HG03159 (cell line): ENCODE results near the gene GDPD3.

Experiments
- ATAC-seq: cut with Tn5 transposase; IDR thresholded peaks from one replicate; pipeline ENCODE4 v1.9.1; 2021; ENCODE audit warnings: mild to moderate bottlenecking, moderate library complexity; ENCODE audit not compliant: unreplicated experiment

GDPD3 gene

DNA sequence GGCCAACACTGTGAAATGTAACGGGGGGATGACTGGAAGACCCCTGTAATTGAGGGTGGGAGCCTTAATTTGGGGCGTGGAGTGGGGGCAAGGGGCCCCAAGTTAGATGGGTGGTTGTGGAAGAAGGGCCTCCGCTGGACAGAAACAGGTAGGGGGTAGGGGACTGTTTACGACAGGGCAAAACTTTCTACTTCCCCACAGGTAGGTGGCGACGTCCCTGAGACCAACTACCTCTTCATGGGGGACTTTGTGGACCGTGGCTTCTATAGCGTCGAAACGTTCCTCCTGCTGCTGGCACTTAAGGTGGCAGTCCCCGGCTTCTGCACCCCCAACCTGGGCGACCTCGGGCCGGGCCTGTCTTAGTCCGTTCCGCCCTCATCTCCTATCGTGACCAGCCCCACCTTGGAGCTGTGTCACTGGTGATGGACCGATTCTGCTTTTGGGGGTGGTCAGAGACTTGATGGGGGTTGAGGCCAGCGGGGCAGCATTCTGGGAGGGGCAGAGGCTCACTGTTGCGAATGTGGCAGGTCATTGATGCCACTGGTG is 30.7 kb downstream of the GDPD3 start:
- no peak for ATAC-seq

DNA sequence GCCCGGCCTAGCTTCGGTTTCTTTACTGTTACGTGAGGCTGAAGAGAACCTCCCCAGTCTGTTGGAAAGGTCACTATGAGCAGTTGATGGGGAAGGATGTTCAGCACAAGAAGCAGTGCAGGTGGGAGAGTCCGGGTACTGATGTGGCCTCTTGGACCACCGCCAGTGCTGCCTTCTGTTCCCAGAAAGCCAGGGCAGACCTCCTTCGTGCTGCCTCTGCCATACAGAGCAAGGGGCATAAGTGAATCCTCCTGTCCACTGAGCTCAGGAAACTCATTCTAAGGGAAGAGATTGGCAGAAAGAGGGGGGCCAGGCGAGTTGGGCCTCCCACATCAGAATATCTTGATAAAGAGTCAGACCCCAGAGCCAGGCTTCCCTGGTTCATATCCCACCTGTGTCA is 33.9 kb downstream of the GDPD3 start:
- ATAC-seq: no peak

DNA sequence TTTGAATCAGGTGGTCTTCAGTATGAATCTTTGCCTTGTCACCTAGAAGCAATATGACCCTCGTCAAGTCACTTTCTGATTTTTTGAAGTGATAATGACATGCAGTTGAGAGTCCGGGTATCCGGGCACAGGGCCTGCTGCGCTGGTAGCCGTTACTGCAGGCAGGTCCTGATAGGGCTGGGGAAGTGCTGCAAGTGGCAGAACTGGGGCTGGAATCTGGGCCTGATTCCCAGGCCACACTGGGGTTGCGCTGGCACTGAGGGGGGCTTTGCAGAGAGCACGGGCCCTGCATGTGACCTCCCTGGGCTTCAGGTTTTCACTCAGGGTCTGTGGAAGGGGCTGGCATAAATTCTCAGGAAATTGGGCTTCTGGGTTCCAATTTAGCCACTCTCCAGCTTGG is 34.6 kb downstream of the GDPD3 start:
- ATAC-seq: no peak

DNA sequence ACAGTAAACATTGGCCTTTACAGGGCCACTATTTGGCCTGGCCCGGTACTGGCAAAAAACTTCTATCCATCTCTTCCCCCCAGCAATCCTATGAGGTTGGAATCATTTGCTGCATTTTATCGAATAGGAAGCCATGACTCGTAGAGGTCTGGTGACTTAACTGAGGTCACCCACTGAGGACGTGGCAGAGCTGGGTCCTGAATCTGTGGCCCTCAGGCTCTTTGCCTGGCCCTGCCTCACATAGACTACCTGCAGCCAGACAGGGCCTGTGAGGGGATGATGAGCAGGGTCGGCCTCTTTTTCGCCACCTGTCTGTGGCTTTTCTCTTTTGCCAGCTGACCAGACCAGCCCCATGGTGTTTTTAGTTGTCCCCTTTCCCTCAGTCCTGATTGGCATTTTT is 35.7 kb downstream of the GDPD3 start:
- no peak for ATAC-seq

DNA sequence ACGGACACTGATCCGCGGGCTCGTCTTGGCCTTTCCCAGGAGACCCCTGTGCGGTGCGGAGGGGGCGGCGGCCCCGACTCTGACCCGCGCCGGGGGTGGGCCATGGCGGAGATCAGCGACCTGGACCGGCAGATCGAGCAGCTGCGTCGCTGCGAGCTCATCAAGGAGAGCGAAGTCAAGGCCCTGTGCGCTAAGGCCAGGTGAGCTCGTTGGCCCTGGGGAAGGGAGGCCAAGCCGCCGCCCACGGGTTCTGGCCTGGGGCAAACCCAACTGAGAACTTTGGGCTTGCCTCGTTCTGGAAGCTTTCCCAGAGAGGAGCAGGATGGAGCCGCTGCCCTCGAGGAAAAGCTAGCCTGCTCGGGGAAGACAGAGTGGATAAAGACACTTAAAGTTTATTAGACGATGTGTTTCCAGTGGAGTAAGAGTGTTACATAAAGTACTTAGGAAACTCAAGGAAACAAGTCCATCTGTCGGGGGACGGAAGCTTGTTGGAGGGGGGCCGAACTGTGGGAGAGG is 37.0 kb downstream of the GDPD3 start:
- peak; percentile 32 for ATAC-seq

DNA sequence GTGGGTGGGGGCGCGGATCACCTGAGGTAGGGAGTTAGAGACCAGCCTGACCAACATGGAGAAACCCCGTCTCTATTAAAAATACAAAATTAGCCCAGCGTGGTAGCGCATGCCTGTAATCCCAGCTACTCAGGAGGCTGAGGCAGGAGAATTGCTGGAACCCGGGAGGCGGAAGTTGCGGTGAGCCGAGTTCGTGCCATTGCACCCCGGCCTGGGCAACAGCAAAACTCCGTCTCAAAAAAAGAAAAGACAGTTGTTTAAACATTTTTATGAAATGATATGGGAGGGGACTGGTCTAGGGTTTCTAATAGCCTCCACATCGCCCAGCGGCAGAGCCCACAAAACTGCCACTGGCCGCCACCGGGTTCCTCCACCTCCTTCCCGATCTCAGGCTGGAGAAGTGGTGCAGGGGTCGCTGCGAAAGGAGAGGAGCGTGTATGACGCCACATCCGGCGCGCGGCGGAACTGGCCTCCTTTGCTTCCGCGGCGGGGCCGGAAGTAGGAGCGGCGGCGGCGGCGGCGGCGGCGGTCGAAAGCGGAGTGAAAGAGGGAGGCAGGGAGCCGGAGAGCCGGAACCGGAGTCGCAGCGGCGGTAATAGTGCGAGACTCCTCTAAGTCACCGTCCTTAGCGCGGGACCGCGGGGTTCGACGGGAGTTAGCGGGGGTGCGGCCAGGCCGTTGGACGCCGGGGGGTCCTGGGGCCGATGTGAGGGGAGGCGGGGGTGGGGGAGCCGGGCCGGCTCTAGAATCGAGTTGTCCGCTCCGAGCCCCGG is 37.6 kb downstream of the GDPD3 start, which contains the start of gene PPP4C:
PPP4C (plus strand) TSS at position 492 of the 773 bp plus-strand sequence. CDS start 384 bp downstream, outside the sequence.
- peak; percentile 66 for ATAC-seq

DNA sequence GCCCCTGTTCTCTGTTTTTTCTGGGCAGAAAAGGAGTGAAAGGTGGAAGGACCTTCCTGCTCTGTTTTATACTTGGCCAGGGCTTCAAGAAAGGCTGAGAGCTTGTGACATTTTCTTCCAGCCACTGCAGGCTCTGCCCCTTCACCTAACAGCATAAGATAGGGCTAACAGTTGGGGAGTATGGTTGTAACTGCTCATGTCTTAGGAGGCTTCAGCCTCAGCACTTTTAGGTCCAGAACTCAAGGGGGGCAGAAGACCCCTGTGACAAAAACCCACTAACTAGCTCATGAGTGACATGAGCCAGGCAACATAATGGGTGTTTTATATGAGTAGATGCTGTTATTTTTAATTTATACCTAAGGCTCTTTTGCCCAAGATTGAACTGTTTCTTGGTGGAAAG is 42.8 kb downstream of the GDPD3 start:
- no peak for ATAC-seq

DNA sequence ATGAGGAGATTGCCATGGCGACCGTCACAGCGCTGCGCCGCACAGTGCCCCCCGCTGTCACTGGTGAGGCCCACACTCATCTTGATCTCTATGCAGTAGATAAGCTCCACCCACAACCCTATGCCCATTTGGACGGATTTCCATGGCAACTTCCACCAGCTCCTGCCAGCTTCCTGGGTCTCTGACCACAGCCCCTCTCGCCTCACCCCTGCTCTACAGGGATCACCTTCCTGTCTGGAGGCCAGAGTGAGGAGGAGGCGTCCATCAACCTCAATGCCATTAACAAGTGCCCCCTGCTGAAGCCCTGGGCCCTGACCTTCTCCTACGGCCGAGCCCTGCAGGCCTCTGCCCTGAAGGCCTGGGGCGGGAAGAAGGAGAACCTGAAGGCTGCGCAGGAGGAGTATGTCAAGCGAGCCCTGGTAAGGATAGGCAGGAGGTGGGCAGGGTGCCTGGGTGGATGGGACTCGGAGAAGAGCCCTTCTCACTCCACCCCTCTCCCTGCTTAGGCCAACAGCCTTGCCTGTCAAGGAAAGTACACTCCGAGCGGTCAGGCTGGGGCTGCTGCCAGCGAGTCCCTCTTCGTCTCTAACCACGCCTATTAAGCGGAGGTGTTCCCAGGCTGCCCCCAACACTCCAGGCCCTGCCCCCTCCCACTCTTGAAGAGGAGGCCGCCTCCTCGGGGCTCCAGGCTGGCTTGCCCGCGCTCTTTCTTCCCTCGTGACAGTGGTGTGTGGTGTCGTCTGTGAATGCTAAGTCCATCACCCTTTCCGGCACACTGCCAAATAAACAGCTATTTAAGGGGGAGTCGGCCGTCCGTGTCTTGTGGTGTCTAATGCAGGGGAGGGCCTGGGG is 43.5 kb downstream of the GDPD3 start:
- ATAC-seq: no peak

DNA sequence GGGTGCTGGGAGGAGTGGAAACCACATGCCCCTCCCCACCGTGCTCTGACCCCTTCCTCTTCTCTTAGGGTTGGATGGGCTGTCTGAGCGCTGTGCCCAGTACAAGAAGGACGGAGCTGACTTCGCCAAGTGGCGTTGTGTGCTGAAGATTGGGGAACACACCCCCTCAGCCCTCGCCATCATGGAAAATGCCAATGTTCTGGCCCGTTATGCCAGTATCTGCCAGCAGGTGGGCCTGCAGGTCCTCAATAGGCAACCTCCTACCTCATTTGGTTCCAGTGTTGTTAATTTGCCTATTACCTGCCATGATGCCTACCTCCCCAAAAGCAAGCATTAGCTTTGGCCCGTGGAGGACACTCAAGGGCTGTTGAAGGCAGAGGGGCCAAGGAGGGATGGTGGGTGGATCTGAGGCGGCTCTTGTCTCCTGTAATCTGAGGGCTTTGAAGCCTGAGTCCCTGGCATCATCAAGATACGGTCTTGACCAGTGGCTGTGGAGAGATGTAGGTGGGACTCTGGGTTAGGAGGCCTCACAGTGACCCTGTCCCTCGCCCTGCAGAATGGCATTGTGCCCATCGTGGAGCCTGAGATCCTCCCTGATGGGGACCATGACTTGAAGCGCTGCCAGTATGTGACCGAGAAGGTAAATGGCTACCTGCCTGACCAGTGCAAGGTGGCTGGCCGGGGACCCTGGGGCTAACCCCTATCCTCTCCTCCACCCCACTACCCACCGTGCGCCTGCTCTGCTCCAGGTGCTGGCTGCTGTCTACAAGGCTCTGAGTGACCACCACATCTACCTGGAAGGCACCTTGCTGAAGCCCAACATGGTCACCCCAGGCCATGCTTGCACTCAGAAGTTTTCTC is 44.4 kb downstream of the GDPD3 start:
- ATAC-seq: no peak

DNA sequence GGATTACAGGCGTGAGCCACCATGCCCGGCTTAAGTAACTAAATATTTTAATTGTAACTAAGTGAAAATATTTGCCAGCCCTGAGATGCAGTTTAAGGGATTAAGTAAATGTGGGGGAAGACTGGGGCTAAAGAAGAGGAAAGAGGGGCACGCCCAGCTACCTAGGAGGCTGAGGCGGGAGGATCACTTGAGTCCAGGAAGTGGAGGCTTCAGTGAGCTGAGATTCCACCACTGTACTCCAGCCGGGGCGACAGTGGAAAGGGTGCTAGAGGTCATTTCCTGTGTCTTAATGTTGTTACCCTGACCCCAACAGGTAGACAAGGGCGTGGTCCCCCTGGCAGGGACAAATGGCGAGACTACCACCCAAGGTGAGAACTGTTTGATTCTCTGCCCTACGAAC is 45.0 kb downstream of the GDPD3 start:
- no peak for ATAC-seq

DNA sequence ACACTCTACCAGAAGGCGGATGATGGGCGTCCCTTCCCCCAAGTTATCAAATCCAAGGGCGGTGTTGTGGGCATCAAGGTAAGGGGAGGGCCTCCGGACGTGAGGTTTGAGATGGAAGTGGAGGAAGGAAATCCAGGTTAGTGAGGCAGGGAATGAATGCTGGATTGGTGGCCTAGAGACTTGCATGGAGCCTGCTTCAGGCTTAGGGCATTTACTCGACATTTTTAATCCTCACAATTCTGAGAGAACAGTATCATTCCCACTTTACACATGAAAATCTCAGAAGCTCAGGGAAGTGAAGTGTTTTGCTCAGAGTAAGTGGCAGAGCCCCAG is 45.8 kb downstream of the GDPD3 start:
- ATAC-seq: no peak

DNA sequence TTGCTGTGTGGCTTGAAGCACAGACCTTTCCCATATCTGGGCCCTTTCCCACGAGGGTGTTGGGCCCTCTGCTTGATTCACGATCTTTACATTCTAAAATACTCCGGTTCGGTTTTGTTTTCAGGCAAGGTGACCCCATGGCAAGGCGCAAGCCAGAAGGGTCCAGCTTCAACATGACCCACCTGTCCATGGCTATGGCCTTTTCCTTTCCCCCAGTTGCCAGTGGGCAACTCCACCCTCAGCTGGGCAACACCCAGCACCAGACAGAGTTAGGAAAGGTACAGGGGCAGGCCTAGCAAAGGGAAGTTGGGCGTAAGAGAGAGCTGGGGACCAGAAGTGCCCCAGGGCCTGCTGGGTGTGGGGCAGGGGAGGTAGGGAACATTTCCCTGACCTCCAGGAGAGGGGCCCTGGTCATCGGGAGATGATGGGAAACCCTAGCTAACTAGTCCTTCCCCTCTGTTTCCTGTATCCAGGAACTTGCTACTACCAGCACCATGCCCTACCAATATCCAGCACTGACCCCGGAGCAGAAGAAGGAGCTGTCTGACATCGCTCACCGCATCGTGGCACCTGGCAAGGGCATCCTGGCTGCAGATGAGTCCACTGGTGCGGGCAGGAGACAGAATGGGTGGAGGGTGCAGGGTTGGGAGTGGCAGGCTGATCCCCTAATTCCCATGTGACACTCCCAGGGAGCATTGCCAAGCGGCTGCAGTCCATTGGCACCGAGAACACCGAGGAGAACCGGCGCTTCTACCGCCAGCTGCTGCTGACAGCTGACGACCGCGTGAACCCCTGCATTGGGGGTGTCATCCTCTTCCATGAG is 46.4 kb downstream of the GDPD3 start:
- no peak for ATAC-seq

DNA sequence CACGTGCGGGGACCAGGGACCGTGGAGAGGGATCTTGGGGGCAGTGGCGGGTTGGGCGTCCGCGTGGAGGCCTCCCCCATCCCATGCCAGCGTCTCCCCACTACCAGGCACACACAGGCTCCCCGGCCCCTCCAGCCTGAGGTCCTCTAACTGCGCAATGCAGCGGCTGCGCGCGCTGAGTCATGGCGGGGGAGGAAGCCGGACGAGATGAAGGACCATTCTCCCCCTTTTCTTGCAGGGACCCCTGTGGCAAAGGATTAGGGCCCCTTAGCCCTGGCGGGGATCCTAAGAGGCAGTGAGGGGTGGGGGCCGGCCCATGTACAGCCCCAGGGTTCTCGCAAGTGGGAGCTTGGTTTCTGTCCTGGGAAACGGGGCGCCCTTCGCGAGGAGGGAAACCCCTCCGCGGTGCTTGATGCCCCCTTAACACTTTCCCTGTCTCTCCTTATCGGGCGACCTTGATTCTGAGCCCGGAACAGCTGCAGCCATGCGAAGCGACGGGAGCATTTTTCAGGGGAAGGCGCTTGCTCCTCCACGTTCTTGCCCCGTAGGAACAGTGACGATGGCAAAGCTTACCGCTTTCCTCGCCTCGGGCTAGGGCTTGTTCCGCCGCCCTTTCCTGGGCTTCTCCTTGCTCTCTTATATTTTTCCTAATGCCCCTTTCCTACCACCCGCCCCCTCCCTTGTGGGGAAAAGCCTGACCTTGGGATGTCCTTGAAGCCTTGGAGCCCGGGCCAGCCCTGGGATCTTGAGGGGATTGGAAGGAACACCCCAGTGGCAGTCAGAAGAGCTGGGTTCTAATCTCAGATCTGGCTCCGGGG is 47.2 kb downstream of the GDPD3 start:
- no peak for ATAC-seq

DNA sequence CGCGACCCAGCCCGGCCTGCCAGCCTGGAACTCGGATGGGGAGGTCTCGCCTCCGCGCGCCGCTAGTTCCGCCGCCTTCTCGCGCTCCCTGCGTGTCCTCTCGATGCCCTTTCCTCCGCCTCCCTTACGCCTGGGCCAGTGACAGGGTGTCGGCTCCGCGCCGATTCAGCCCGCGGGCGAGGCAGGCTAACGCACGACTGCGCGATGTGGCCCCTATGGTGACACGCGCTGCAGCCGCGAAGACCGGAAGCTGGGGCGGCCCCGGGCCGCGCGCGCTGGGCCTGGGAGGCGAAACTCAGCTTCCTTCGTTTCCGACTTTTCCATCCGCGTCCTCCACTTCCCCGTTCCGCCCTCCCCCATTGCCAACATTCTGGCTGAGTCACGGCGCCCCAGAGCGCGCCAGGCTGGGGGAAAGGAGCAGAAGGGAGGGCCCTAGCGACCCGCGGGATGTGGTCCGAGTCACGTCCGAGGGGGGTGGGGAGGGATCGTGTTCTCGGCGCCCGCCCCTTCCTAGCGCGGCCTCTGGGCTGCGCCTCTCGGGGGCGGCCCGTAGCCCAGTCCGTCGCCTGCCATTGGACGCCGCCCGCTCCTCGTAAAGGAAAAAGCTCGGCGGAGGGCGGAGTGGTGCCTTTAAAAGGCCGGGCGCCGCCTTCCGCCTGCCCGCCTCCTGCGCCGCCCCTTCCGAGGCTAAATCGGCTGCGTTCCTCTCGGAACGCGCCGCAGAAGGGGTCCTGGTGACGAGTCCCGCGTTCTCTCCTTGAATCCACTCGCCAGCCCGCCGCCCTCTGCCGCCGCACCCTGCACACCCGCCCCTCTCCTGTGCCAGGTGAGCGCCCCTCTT is 48.0 kb downstream of the GDPD3 start, which contains the start of gene ALDOA:
ALDOA (plus strand) TSS at position 659 of the 841 bp plus-strand sequence. CDS start 1,138 bp downstream, outside the sequence.
- ATAC-seq: peak; percentile 72

DNA sequence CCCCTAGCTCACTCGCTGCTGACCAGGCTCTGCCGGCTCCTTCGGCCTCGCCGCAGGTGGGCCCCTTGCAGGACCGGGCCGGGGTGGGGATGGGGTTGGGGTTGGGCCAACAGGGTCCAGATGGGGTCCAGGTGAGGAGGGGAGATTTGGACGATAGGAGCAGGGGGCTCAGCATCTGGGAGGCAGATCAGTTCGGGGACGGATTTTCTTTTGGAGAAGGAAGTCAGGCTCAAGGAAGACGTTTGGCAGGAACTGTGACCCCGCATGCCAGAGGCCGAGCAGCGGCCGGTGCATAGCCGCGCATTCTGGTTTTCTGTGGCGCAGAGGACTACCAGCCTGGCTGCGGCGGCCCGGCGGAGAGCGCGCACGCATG is 48.6 kb downstream of the GDPD3 start:
- ATAC-seq: no peak

DNA sequence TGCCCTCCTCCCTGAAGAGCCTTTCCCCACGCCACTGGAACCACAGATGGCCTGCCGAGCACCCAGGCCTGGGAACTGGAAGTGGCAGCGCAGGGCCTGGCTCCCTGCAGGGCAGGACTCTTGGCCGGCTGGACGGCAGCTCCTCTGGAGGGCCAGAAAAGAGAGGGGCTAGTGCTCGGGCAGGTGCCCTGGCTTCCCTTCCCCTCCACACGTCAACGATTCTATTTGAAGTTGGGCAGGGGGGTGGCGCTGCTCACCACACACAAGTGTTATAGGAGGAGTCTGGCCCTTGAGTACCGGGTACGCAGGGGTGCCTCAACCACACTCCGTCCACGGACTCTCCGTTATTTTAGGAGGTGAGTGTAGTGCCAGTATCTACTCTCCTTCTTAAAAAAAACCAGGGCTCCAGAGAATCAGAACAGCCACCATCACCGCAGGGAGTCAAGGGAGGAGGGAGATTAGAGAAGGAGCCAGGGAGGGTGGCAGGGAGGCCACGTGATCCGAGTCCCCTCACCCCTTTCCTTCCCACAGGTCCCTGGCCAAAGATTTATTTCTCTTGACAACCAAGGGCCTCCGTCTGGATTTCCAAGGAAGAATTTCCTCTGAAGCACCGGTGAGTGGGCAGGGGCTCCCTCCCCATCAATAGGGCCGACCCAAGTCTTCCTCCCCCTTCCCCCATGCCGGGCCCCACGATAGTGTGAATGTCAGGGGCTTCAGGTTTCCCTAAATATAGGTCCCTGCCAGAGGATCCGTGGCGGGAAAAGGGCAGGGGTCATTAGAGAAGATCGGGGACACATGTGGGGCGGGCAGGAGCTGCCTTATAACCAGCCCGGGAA is 49.2 kb downstream of the GDPD3 start:
- no peak for ATAC-seq

DNA sequence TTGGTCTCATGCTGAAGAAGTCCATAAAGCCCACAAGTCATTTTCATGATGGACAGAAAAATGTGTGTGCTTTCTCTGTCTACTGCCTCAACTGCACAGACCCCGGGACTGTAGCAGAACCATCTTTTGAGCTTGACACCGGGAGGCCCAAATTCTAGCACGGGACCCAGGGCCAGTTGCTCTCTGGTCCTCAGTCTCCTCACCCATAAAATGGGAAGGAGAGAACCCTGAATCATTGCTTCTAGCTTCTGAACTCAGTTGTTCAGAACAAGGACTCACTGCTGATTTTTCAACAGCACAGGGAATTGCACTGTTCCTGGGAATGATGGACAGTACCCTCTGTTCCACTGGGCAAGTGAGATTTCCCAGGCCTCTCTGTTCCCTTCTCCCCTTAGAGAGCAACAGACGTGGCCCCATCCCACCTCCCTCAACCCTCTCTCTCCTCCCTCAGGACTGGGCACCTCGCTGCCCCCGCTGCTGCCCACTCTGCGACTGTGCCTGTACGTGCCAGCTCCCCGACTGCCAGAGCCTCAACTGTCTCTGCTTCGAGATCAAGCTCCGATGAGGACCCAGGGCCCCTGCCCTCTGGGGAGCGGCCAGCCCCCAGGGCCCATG is 50.0 kb downstream of the GDPD3 start:
- ATAC-seq: no peak
